IMR-90 (cell line): ENCODE results near the gene WDTC1. TPM values are rescaled to one million over a fixed set of nuclear protein-coding genes. Genes with fewer than 3 reads are reported as not detected.

Experiments used
- ATAC-seq: fragments of 200-7000 bp; cut with Tn5 transposase; 2 replicates; pipeline ENCODE4 v1.9.1; 2020; ENCODE audit warnings: low read depth, mild to moderate bottlenecking, moderate library complexity
- BruUV-seq: library from RNA; stranded (reverse); fragments of 400-500 nt; replicated peaks from 2 replicates; lab custom pipeline; 2021; lab: Mats Ljungman, UMichigan
- CTCF ChIA-PET: fragments of 300-600 bp; formaldehyde crosslinking; extraction: SDS; loops from one replicate; lab custom pipeline; 2021; ENCODE audit warnings: antibody characterized with exemption; lab: Yijun Ruan, JAX
- POLR2A ChIA-PET: fragments of 300-600 bp; sonication (Branson Sonifier 250); formaldehyde crosslinking; loops from one replicate; lab custom pipeline; 2022; ENCODE audit warnings: antibody characterized with exemption; ENCODE audit not compliant: unreplicated experiment; lab: Charles Lee
- DNase-seq: peaks from one replicate; pipeline ENCODE4 v3.0.0; 2013
- H2AFZ ChIP-seq: replicated peaks from 2 replicates; pipeline ENCODE3; 2013; ENCODE audit warnings: low read length, mild to moderate bottlenecking; ENCODE audit not compliant: poor library complexity
- H2AK5ac ChIP-seq: 2 replicates; pipeline ENCODE4 v1.6.1; 2013; ENCODE audit warnings: low read depth, low read length, inconsistent platforms
- H2AK9ac ChIP-seq: replicated peaks from 2 replicates; pipeline ENCODE3; 2013; ENCODE audit warnings: mild to moderate bottlenecking, low read depth, low read length, moderate library complexity; ENCODE audit not compliant: poor library complexity
- H2BK120ac ChIP-seq: 2 replicates; pipeline ENCODE4 v1.6.1; 2013; ENCODE audit warnings: low read depth, low read length, inconsistent platforms
- H2BK15ac ChIP-seq: 3 replicates; pipeline ENCODE4 v1.6.1; 2013; ENCODE audit warnings: low read depth, low read length, inconsistent platforms
- H2BK20ac ChIP-seq: 2 replicates; pipeline ENCODE4 v1.6.1; 2013; ENCODE audit warnings: low read depth, mild to moderate bottlenecking, inconsistent platforms, low read length, moderate library complexity
- H2BK5ac ChIP-seq: 2 replicates; pipeline ENCODE4 v1.6.1; 2013; ENCODE audit warnings: mild to moderate bottlenecking, low read depth, low read length, inconsistent platforms; ENCODE audit not compliant: poor library complexity, severe bottlenecking
- H3K14ac ChIP-seq: replicated peaks from 2 replicates; pipeline ENCODE4 v1.6.1; 2013; ENCODE audit warnings: low read depth, low read length, inconsistent platforms
- H3K18ac ChIP-seq: 2 replicates; pipeline ENCODE4 v1.6.1; 2013; ENCODE audit warnings: low read depth, low read length, control low read depth
- H3K23ac ChIP-seq: 2 replicates; pipeline ENCODE4 v1.6.1; 2013; ENCODE audit warnings: low read depth, low read length, inconsistent platforms
- H3K27ac ChIP-seq: 2 replicates; pipeline ENCODE4 v1.5.1; 2013; ENCODE audit warnings: mild to moderate bottlenecking, control low read depth, low read length; ENCODE audit not compliant: insufficient read depth
- H3K27me3 ChIP-seq: 2 replicates; pipeline ENCODE4 v1.6.1; 2013; ENCODE audit warnings: low read length; ENCODE audit not compliant: control insufficient read depth, insufficient read depth
- H3K36me3 ChIP-seq: 2 replicates; pipeline ENCODE4 v1.6.1; 2013; ENCODE audit warnings: low read length, mixed read lengths; ENCODE audit not compliant: control insufficient read depth, insufficient read depth
- H3K4ac ChIP-seq: 2 replicates; pipeline ENCODE4 v1.6.1; 2013; ENCODE audit warnings: low read depth, low read length, inconsistent platforms
- H3K4me1 ChIP-seq: 2 replicates; pipeline ENCODE4 v1.6.1; 2013; ENCODE audit warnings: low read length, mixed read lengths; ENCODE audit not compliant: control insufficient read depth, insufficient read depth
- H3K4me2 ChIP-seq: 2 replicates; pipeline ENCODE4 v1.6.1; 2013; ENCODE audit warnings: low read depth, mild to moderate bottlenecking, control low read depth, low read length, moderate library complexity
- H3K4me3 ChIP-seq: 2 replicates; pipeline ENCODE4 v1.5.1; 2013; ENCODE audit warnings: low read depth, mild to moderate bottlenecking, control low read depth, low read length, moderate library complexity; ENCODE audit not compliant: insufficient read depth
- H3K56ac ChIP-seq: 2 replicates; pipeline ENCODE4 v1.6.1; 2013; ENCODE audit warnings: low read length, inconsistent platforms; ENCODE audit not compliant: insufficient read depth; ENCODE audit errors: extremely low read depth
- H3K79me1 ChIP-seq, 2 experiments: 2 replicates each; pipeline ENCODE4 v1.6.1; 2013; ENCODE audit warnings: low read length in 2 of 2, inconsistent platforms in 1 of 2, low read depth in 1 of 2
- H3K9ac ChIP-seq: 2 replicates; pipeline ENCODE4 v1.6.1; 2013; ENCODE audit warnings: low read depth, low read length, control low read depth
- H3K9me1 ChIP-seq: 2 replicates; pipeline ENCODE4 v1.6.1; 2013; ENCODE audit warnings: low read length, inconsistent platforms; ENCODE audit not compliant: insufficient read depth
- H3K9me3 ChIP-seq: 2 replicates; pipeline ENCODE4 v1.6.1; 2013; ENCODE audit warnings: low read length; ENCODE audit not compliant: control insufficient read depth, insufficient read depth
- H4K20me1 ChIP-seq: 2 replicates; pipeline ENCODE4 v1.6.1; 2013; ENCODE audit warnings: low read length, inconsistent platforms; ENCODE audit not compliant: insufficient read depth
- H4K5ac ChIP-seq: 2 replicates; pipeline ENCODE4 v1.6.1; 2013; ENCODE audit warnings: mild to moderate bottlenecking, low read depth, low read length, control low read depth
- H4K8ac ChIP-seq, 2 experiments: 2 replicates each; pipeline ENCODE4 v1.6.1; 2013; ENCODE audit warnings: low read depth in 2 of 2, low read length in 2 of 2, control low read depth in 1 of 2, inconsistent platforms in 1 of 2
- H4K91ac ChIP-seq: 2 replicates; pipeline ENCODE4 v1.6.1; 2013; ENCODE audit warnings: low read depth, low read length, inconsistent platforms; ENCODE audit not compliant: insufficient read depth
- CHD1 ChIP-seq: IDR thresholded peaks from 2 replicates; pipeline ENCODE4 v1.6.1; 2012; ENCODE audit warnings: low read depth, low read length, improper control_type of control experiment
- NFE2L2 ChIP-seq: fragments of 150-350 bp; IDR thresholded peaks from 2 replicates; pipeline ENCODE4 v1.6.1; 2016; ENCODE audit warnings: low read depth, mild to moderate bottlenecking, low read length
- WGBS, 2 experiments: methylation state at CpG; one replicate each; pipeline versions ENCODE4 v1.1.5 to v1.1.7; 2013; ENCODE audit warnings: missing lambda C conversion rate in 2 of 2; ENCODE audit not compliant: insufficient read length in 1 of 2; ENCODE audit errors: extremely low coverage in 2 of 2; 5-methylcytosine and 5-hydroxymethylcytosine counted together
- dilution Hi-C: fragments of 300-500 bp; cut with HindIII; formaldehyde crosslinking; loops from one replicate; pipeline ENCODE4 v1.14.3; 2018; ENCODE audit warnings: low sequenced_read_pairs; ENCODE audit not compliant: unreplicated experiment
- in situ Hi-C: fragments of 300-500 bp; cut with MboI; formaldehyde crosslinking; loops from 3 replicates; pipeline ENCODE4 v1.14.3; 2019; ENCODE audit warnings: low sequenced_read_pairs, inconsistent platforms, mixed read lengths
- intact Hi-C: fragments of 100-400 bp; cut with micrococcal nuclease; formaldehyde crosslinking; loops from 2 replicates; pipeline ENCODE4 v1.10.0; 2022
- polyA plus RNA-seq, 3 experiments: library from polyadenylated mRNA; depleted of rRNA; stranded (reverse); fragments of >200 nt; gene quantifications; 2 replicates each; pipeline ENCODE4 v1.2.3, GENCODE V29; 2012; ENCODE audit warnings: low replicate concordance in 1 of 3
- total RNA-seq: library from RNA; depleted of rRNA; stranded (reverse); fragments of >200 nt; gene quantifications from 2 replicates; pipeline ENCODE4 v1.2.3, GENCODE V29; 2012

Gene WDTC1
- total and polyA plus RNA-seq, 2 of the 4 experiments (the other 2 are of a cell fraction) = 9.9 to 15.2 TPM

DNA sequence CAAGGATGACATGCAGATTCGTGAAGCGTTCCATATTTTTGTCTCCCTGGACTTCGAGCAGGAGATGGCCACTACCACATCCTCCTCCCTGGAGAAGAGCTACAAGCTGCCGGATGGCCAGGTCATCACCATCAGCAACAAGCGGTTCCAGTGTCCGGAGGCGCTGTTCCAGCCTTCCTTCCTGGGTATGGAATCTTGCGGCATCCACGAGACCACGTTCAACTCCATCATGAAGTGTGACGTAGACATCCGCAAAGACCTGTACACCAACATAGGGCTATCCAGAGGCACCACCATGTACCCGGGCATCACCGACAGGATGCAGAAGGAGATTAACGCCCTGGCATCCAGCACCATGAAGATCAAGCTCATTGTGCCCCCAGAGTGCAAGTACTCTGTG, 90.9 kb downstream of the WDTC1 start:
- no peak overlapping the region for H3K14ac ChIP-seq
- H2BK15ac ChIP-seq = no peak overlapping the region
- ChIA-PET POLR2A (no interaction called here), CTCF (no interaction called here)
- peaks cover 30 to 65% of the 10 kb centered on the region in 2 experiments for H3K79me1 ChIP-seq
- no TSS peak for BruUV-seq
- peaks cover 24% of the 10 kb centered on the region for H3K36me3 ChIP-seq
- H3K23ac ChIP-seq = no peak overlapping the region
- peaks cover 21% of the 10 kb centered on the region for H4K20me1 ChIP-seq
- H3K27ac ChIP-seq = no peak overlapping the region
- 100% methylated on average over 5 of the region's 15 CpGs; no CpG with 5 or more reads in 1 of the 2 experiments for WGBS, 2 experiments
- ATAC-seq (no peak), DNase-seq (no peak)
- peaks cover 5% of the 10 kb centered on the region; the same call in 1 of the 2 replicates for H3K9me1 ChIP-seq
- H3K9me3 ChIP-seq = no peaks in the 10 kb centered on the region
- intact Hi-C loops = no loop called here
- H2AK9ac ChIP-seq = no peak overlapping the region
- H2AFZ ChIP-seq = no peak overlapping the region
- H2BK5ac ChIP-seq = no peak overlapping the region
- no peak overlapping the region for H3K4ac ChIP-seq
- no peak overlapping the region for H2BK20ac ChIP-seq
- H3K4me2 ChIP-seq = no peak overlapping the region
- no peak overlapping the region for H2BK120ac ChIP-seq
- H4K91ac ChIP-seq = no peak overlapping the region
- H4K8ac ChIP-seq = no peak overlapping the region
- no peak overlapping the region for H2AK5ac ChIP-seq
- no peak overlapping the region for H3K9ac ChIP-seq
- H3K4me3 ChIP-seq = no peak overlapping the region
- H3K27me3 ChIP-seq = no peaks in the 10 kb centered on the region
- H3K4me1 ChIP-seq = peaks cover 6% of the 10 kb centered on the region; the same call in 1 of the 2 replicates
- H3K56ac ChIP-seq = no peak overlapping the region
- in situ Hi-C loops = no loop called here
- TF ChIP-seq NFE2L2 (no peak), CHD1 (no peak)
- dilution Hi-C loops = no loop called here
- H3K18ac ChIP-seq = no peak overlapping the region
- no peak overlapping the region for H4K5ac ChIP-seq
